ENCODE data around the gene MRPS18C.
"Not testable (repeated sequence)": the region's sequence is repeated elsewhere in the genome, so short reads cannot be mapped to it uniquely, and the experiment has no call there.

MRPS18C gene

DNA sequence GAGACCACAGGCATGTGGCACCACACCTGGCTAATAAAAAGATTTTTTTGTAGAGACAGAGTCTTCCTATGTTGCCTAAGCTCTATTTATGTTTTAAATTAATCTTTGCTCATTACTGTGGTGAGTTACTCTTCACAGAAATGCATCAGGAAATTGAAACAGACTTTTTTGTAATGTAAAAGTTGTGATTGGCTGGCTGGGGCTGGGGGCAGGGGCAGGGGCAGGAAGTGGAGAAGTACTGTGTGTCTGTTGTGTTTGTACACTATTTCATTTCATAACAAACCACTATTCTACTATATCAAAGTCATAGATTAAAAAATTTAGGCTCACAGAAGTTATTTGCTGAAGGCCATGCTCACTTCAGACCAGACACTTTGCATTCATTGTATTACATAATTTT, 48.1 kb downstream of the MRPS18C start:
- no peak for ATAC-seq
- TF ChIP-seq CSDC2 (CRISPR knock-in tag; IDR thresholded peaks at IDR 0.05) (no peak), PPARA (CRISPR knock-in tag; IDR thresholded peaks at IDR 0.05; ENCODE audit: borderline replicate concordance) (no peak), ZC3H10 (CRISPR knock-in tag; IDR thresholded peaks at IDR 0.05) (no peak), ZNF565 (CRISPR knock-in tag; conservative IDR thresholded peaks at IDR 0.05; ENCODE audit: low read depth) (no peak), RARB (CRISPR knock-in tag; IDR thresholded peaks at IDR 0.05) (no peak), ZNF8 (CRISPR knock-in tag; IDR thresholded peaks at IDR 0.05) (no peak), SNAI2 (CRISPR knock-in tag; IDR thresholded peaks at IDR 0.05) (no peak), ZNF70 (CRISPR knock-in tag; IDR thresholded peaks at IDR 0.05) (no peak), ESRRG (CRISPR knock-in tag; IDR thresholded peaks at IDR 0.05) (no peak), ISL1 (CRISPR knock-in tag; IDR thresholded peaks at IDR 0.05) (no peak)
- TF ChIP-seq, protein P1, sequence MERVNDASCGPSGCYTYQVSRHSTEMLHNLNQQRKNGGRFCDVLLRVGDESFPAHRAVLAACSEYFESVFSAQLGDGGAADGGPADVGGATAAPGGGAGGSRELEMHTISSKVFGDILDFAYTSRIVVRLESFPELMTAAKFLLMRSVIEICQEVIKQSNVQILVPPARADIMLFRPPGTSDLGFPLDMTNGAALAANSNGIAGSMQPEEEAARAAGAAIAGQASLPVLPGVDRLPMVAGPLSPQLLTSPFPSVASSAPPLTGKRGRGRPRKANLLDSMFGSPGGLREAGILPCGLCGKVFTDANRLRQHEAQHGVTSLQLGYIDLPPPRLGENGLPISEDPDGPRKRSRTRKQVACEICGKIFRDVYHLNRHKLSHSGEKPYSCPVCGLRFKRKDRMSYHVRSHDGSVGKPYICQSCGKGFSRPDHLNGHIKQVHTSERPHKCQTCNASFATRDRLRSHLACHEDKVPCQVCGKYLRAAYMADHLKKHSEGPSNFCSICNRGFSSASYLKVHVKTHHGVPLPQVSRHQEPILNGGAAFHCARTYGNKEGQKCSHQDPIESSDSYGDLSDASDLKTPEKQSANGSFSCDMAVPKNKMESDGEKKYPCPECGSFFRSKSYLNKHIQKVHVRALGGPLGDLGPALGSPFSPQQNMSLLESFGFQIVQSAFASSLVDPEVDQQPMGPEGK (CRISPR knock-in tag; IDR thresholded peaks at IDR 0.05; ENCODE audit: borderline replicate concordance) = no peak

DNA sequence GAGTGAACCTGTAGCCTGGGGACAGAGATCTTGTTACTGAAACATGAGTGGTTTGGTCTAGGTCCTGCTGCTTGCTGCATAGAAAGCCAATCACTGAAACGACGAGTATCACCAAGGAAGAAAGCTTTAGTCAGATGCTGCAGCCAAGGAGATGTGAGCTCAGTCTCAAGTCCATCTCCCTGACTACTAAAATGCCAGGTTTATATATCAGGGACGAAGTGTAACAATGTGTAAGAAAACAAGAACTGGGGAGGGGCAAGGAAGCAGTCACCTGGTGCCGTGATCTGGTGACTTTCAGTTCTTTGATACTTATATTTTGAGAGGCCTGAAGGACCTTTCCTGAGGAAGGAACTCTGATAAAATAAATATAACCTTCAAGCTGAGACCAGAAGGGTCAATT, 48.6 kb downstream of the MRPS18C start:
- TF ChIP-seq ZNF70 (CRISPR knock-in tag; IDR thresholded peaks at IDR 0.05) (no peak), GLIS3 (CRISPR knock-in tag; IDR thresholded peaks at IDR 0.05) (no peak), ZNF565 (CRISPR knock-in tag; conservative IDR thresholded peaks at IDR 0.05; ENCODE audit: low read depth) (no peak), TCF4 (CRISPR knock-in tag; IDR thresholded peaks at IDR 0.05; ENCODE audit: borderline replicate concordance) (no peak), TOX (CRISPR knock-in tag; IDR thresholded peaks at IDR 0.05; ENCODE audit: borderline replicate concordance) (no peak), ESRRG (CRISPR knock-in tag; IDR thresholded peaks at IDR 0.05) (no peak), OSR1 (CRISPR knock-in tag; IDR thresholded peaks at IDR 0.05) (no peak), CSDC2 (CRISPR knock-in tag; IDR thresholded peaks at IDR 0.05) (no peak), BACH2 (CRISPR knock-in tag; IDR thresholded peaks at IDR 0.05; ENCODE audit: borderline replicate concordance) (no peak), ZNF8 (CRISPR knock-in tag; IDR thresholded peaks at IDR 0.05) (no peak), PPARA (CRISPR knock-in tag; IDR thresholded peaks at IDR 0.05; ENCODE audit: borderline replicate concordance) (no peak), ARNTL (CRISPR knock-in tag; IDR thresholded peaks at IDR 0.05; ENCODE audit: borderline replicate concordance, low read depth) (no peak), ZFP30 (CRISPR knock-in tag; IDR thresholded peaks at IDR 0.05) (no peak), ZFP3 (CRISPR knock-in tag; IDR thresholded peaks at IDR 0.05) (no peak), RARB (CRISPR knock-in tag; IDR thresholded peaks at IDR 0.05) (no peak), ISL1 (CRISPR knock-in tag; IDR thresholded peaks at IDR 0.05) (no peak), SNAI2 (CRISPR knock-in tag; IDR thresholded peaks at IDR 0.05) (no peak)
- TF ChIP-seq, protein P2, sequence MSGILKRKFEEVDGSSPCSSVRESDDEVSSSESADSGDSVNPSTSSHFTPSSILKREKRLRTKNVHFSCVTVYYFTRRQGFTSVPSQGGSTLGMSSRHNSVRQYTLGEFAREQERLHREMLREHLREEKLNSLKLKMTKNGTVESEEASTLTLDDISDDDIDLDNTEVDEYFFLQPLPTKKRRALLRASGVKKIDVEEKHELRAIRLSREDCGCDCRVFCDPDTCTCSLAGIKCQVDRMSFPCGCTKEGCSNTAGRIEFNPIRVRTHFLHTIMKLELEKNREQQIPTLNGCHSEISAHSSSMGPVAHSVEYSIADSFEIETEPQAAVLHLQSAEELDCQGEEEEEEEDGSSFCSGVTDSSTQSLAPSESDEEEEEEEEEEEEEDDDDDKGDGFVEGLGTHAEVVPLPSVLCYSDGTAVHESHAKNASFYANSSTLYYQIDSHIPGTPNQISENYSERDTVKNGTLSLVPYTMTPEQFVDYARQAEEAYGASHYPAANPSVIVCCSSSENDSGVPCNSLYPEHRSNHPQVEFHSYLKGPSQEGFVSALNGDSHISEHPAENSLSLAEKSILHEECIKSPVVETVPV (CRISPR knock-in tag; IDR thresholded peaks at IDR 0.05) = no peak
- TF ChIP-seq, protein P3, sequence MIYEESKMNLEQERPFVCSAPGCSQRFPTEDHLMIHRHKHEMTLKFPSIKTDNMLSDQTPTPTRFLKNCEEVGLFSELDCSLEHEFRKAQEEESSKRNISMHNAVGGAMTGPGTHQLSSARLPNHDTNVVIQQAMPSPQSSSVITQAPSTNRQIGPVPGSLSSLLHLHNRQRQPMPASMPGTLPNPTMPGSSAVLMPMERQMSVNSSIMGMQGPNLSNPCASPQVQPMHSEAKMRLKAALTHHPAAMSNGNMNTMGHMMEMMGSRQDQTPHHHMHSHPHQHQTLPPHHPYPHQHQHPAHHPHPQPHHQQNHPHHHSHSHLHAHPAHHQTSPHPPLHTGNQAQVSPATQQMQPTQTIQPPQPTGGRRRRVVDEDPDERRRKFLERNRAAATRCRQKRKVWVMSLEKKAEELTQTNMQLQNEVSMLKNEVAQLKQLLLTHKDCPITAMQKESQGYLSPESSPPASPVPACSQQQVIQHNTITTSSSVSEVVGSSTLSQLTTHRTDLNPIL (CRISPR knock-in tag; IDR thresholded peaks at IDR 0.05; ENCODE audit: low read depth) = no peak
- no peak for ATAC-seq

DNA sequence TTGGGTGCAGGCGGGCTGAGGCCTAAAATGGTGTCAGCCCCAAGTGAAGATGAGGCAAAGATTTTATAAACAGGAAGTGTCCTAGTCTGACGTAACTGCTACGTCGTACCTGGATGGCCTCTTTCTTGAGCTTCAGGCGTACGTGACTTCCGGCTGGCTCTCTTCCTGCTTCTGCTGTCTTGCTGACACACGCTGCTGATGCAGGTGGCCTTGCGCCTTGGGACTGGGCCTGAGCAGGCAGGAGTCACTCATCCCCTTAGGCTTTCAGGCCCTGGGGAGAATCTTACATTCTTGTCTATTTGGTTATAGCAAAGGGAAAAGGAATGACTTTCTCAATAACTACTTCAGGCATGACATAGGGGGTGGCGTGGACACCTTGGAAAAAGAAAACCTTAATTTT, 49.1 kb downstream of the MRPS18C start:
- no peak for ATAC-seq
- TF ChIP-seq ZC3H10 (CRISPR knock-in tag; IDR thresholded peaks at IDR 0.05) (no peak), PPARA (CRISPR knock-in tag; IDR thresholded peaks at IDR 0.05; ENCODE audit: borderline replicate concordance) (no peak)

DNA sequence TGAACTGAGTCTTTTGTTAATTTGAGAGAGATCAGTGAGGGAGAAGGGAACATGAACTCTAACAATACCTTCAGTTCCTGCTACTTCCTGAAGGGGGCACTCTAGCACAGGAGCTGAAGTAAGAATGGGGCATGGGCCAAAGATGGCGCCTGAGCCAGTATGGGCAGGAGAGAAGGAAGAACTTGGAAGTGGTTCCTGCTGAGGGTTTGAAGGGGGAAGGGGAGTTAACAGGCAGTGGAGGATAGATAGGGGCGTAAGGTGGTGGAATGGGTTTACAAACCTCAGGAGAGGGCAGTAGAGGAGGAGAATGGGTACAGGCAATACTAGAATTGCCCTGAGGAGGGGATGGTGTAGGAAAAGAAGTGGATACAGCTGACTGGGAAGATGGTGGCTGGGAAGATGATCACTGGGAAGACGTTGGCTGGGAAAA, 53.3 kb downstream of the MRPS18C start:
- ATAC-seq = not testable (repeated sequence)

DNA sequence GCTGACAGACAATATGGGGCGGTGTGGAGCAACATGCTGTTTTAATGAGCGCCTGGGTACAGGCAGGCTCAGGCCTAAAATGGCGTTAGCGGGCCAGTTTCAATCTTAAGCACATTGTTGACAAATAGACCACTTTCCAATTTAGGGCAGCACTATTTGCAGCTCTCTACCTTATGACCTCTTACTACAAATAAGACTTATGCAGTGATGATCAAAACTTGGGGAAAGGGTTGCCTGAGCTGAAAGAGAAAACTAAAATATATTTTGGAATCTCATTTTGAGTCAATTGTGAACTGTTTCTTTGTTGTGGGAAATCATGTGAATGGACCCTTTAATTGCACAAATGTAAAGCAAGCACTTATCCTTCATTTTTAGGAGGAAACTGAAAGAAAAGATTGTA, 54.6 kb downstream of the MRPS18C start:
- no peak for ATAC-seq
- TF ChIP-seq, protein P1 (CRISPR knock-in tag; IDR thresholded peaks at IDR 0.05; ENCODE audit: borderline replicate concordance) = no peak
